AG04449 (cell line): ENCODE data around the gene DENND1A.

Experiments
- CTCF ChIA-PET: fragments of 350-600 bp; formaldehyde crosslinking; extraction: SDS; loops from one replicate; lab custom pipeline; 2021; ENCODE audit warnings: antibody characterized with exemption; lab: Yijun Ruan, JAX
- POLR2A ChIA-PET: fragments of 400-600, 350-600 bp; formaldehyde crosslinking; extraction: SDS; loops from one replicate; lab custom pipeline; 2020; ENCODE audit warnings: antibody characterized with exemption, inconsistent platforms; lab: Yijun Ruan, JAX
- DNase-seq: peaks from one replicate; pipeline ENCODE4 v3.0.0-alpha.2; 2010; ENCODE audit warnings: low read depth, low spot score
- H3K4me3 ChIP-seq: 2 replicates; pipeline ENCODE4 v1.5.1; 2011; ENCODE audit warnings: low read depth, mild to moderate bottlenecking, control low read depth, low read length
- TF ChIP-seq, protein P1 (sequence below): IDR thresholded peaks from one replicate; pipeline ENCODE4 v1.5.1; 2011; ENCODE audit warnings: mild to moderate bottlenecking, moderate library complexity, low read length, control low read depth, inconsistent platforms; ENCODE audit not compliant: insufficient read depth; ENCODE audit errors: missing control alignments

DENND1A gene

DNA sequence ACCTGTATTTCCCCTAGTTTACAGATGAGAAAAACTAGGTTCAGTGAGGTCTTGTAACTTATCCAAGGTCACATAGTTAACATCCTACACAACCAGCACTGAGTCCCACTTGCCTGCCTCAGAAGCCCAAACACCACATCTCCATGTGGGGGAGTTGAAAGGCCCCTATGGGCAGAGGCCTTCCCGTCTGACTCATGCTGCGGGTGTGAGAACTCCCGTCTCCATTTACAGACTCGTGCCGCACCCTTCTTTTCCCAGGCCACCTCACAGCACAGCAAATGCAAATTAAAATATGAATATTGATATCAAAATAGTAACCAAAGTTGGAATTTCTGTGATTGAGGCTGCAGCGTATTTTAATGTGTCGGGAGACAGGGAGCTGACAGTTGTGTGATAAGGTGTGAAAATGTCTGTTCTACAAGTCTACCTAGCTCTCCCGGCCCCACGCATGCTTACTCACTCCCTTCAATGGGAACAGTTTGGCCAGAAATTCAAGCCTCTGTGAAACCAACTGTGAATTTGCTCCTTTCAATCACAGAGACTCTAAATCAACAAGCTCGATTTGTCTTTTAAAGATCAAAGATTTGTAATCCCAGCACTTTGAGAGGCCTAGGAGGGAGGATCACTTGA lies 483.8 kb downstream of the DENND1A start:
- H3K4me3 ChIP-seq: no peak overlapping the region
- POLR2A ChIA-PET: no interaction called here
- CTCF ChIA-PET: no interaction called here
- TF ChIP-seq, protein P1, sequence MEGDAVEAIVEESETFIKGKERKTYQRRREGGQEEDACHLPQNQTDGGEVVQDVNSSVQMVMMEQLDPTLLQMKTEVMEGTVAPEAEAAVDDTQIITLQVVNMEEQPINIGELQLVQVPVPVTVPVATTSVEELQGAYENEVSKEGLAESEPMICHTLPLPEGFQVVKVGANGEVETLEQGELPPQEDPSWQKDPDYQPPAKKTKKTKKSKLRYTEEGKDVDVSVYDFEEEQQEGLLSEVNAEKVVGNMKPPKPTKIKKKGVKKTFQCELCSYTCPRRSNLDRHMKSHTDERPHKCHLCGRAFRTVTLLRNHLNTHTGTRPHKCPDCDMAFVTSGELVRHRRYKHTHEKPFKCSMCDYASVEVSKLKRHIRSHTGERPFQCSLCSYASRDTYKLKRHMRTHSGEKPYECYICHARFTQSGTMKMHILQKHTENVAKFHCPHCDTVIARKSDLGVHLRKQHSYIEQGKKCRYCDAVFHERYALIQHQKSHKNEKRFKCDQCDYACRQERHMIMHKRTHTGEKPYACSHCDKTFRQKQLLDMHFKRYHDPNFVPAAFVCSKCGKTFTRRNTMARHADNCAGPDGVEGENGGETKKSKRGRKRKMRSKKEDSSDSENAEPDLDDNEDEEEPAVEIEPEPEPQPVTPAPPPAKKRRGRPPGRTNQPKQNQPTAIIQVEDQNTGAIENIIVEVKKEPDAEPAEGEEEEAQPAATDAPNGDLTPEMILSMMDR: no peak
- no peak for DNase-seq

DNA sequence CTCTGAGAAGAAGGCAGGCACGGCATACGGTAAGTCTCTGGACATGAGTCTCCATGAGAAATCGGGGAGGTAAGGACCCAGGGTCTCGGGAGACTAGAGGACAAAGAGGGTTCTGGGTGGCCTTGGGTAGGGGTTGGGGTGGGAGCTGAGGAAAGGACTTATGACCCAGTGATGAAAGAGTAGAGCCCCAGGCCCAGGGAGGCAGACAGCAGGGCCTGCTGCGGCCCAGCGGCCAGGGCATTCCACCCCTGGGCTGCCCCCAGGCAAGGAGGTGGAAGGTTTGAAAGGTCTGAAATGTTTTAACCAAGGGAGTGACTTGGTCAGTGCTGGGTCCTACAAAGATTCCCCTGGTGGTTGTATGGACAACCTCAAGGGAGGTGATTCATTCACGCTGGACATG lies 484.8 kb downstream of the DENND1A start:
- no peak overlapping the region for H3K4me3 ChIP-seq
- ChIA-PET POLR2A (no interaction called here), CTCF (no interaction called here)
- DNase-seq: no peak
- TF ChIP-seq, protein P1: no peak

GRCh38 chr9:123441769-123442168 lies 488.2 kb downstream of the DENND1A start:
- ChIA-PET CTCF (no interaction called here), POLR2A (no interaction called here)
- H3K4me3 ChIP-seq: no peak overlapping the region
- DNase-seq: no peak
- TF ChIP-seq, protein P1: no peak

DNA sequence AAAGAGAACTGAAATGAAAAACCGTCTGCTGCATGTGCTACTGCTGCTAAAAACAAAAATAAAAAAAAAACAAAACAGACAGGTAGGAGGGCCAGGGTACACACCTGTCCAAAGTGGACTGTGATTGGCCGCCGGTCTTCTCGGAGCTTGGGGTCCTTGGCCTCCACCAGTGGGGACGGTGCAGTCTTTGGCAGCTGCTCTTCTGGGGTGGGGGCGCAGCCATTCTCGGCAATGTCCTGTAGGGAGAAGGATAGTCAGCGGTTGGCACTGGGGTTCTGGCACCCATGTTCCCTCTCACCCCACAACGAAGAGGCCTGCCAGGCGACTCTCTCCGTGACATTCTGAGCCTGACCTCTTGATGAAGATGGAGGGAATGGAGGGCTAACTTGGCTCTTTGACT lies 489.7 kb downstream of the DENND1A start:
- no peak for DNase-seq
- ChIA-PET POLR2A (no interaction called here), CTCF (no interaction called here)
- H3K4me3 ChIP-seq: no peak overlapping the region
- TF ChIP-seq, protein P1: no peak

DNA sequence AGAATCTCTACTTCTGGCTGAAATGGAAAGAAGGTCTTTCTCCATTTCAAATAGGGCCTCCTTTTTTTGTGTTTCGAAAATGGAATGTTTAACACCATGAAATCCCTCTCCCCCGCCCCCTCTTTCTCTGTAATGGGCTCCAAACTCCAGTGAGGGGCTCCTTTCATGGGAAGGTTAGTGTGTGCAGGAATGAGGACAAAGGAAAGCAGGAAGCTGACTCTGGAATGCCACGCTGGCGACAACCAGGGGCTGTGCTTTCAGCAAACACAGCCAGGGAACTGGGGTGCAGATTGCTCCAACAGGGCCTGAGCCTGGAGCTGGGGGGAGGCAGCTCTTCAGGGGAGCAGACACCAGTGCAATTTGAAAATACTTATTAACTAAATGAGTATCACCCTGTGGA lies 491.1 kb downstream of the DENND1A start:
- H3K4me3 ChIP-seq: no peak overlapping the region

GRCh38 chr9:123438321-123438720 lies 491.6 kb downstream of the DENND1A start:
- no peak overlapping the region for H3K4me3 ChIP-seq
- CTCF ChIA-PET: interaction anchor here (0.9 to 1.0 kb wide), 3 partner anchors 9 to 36 kb away, joined by 3 read pairs; no protein-coding TSS in a partner anchor
- TF ChIP-seq, protein P1: no peak
- POLR2A ChIA-PET: no interaction called here
- no peak for DNase-seq

More for the DNA sequence above, 491.1 kb downstream of the DENND1A start:
- ChIA-PET POLR2A (no interaction called here), CTCF (interaction anchor here (0.9 to 1.0 kb wide), 3 partner anchors 9 to 37 kb away, joined by 3 read pairs; no protein-coding TSS in a partner anchor)
- TF ChIP-seq, protein P1: no peak
- no peak for DNase-seq
